SK-N-SH (cell line): Measurements from ENCODE around the gene TTC21A. TPM values are rescaled to one million over a fixed set of nuclear protein-coding genes. Genes with fewer than 3 reads are reported as not detected.

Experiments used
- CTCF ChIA-PET: fragments of 300-600, 350-600 bp; formaldehyde crosslinking; extraction: SDS; loops from one replicate; lab custom pipeline; 2021; lab: Yijun Ruan, JAX
- POLR2A ChIA-PET: fragments of 350-600 bp; sonication (Branson Sonifier 250); formaldehyde crosslinking; extraction: SDS; loops from one replicate; lab custom pipeline; 2020; ENCODE audit warnings: antibody characterized with exemption, inconsistent platforms; lab: Yijun Ruan, JAX
- DNase-seq: peaks from one replicate; pipeline ENCODE4 v3.0.0; 2012
- H2AFZ ChIP-seq: fragments of 200-600 bp; sonication (generic); 2 replicates; pipeline ENCODE4 v1.8.1; 2016; ENCODE audit warnings: antibody characterized with exemption, mild to moderate bottlenecking, low read depth
- H3F3A ChIP-seq: fragments of 200-600 bp; sonication (generic); replicated peaks from 2 replicates; pipeline ENCODE3; 2016; ENCODE audit warnings: antibody characterized with exemption, mild to moderate bottlenecking; ENCODE audit not compliant: insufficient read depth
- H3K27ac ChIP-seq, 2 experiments: fragments of 200-500 bp in 1 of 2; fragments of 200-600 bp in 1 of 2; sonication (Bioruptor generic) in 1 of 2; sonication (generic), shearing (Covaris generic) in 1 of 2; 2 replicates each; pipeline versions ENCODE4 v1.5.1 to v1.6.1; 2014 to 2016; ENCODE audit warnings: low read depth in 2 of 2, inconsistent platforms in 1 of 2, low read length in 1 of 2, mild to moderate bottlenecking in 1 of 2, mixed read lengths in 1 of 2
- H3K27me3 ChIP-seq: fragments of 200-600 bp; sonication (generic), shearing (Covaris generic); 2 replicates; pipeline ENCODE4 v1.6.1; 2016; ENCODE audit warnings: mixed run types; ENCODE audit not compliant: insufficient read depth
- H3K36me3 ChIP-seq, 2 experiments: fragments of 200-500 bp in 1 of 2; fragments of 200-600 bp in 1 of 2; sonication (Bioruptor generic) in 1 of 2; sonication (generic) in 1 of 2; replicated peaks in 1 of 2; 2 replicates each; pipeline versions ENCODE3 to v1.5.1; 2014 to 2016; ENCODE audit warnings: low read length in 1 of 2, mild to moderate bottlenecking in 1 of 2; ENCODE audit not compliant: insufficient read depth in 2 of 2, control insufficient read depth in 1 of 2
- H3K4me1 ChIP-seq, 2 experiments: fragments of 200-500 bp in 1 of 2; fragments of 200-600 bp in 1 of 2; sonication (Bioruptor generic) in 1 of 2; sonication (generic), shearing (Covaris generic) in 1 of 2; 2 replicates each; pipeline versions ENCODE4 v1.5.1 to v1.6.1; 2014 to 2016; ENCODE audit warnings: low read depth in 1 of 2, low read length in 1 of 2, mixed run types in 1 of 2; ENCODE audit not compliant: insufficient read depth in 2 of 2, control insufficient read depth in 1 of 2
- H3K4me2 ChIP-seq: fragments of 200-600 bp; sonication (generic), shearing (Covaris generic); 2 replicates; pipeline ENCODE4 v1.6.1; 2017; ENCODE audit warnings: mixed run types
- H3K4me3 ChIP-seq, 2 experiments: fragments of 200-500 bp in 1 of 2; fragments of 200-600 bp in 1 of 2; sonication (Bioruptor generic) in 1 of 2; sonication (generic), shearing (Covaris generic) in 1 of 2; 2 replicates each; pipeline versions ENCODE4 v1.5.1 to v1.8.1; 2014 to 2016; ENCODE audit warnings: low read depth in 2 of 2, inconsistent platforms in 1 of 2, low read length in 1 of 2, mild to moderate bottlenecking in 1 of 2, mixed read lengths in 1 of 2, moderate library complexity in 1 of 2
- H3K79me2 ChIP-seq: fragments of 200-600 bp; sonication (generic); 2 replicates; pipeline ENCODE4 v1.8.1; 2017; ENCODE audit warnings: mild to moderate bottlenecking; ENCODE audit not compliant: insufficient read depth
- H3K9ac ChIP-seq: fragments of 200-600 bp; sonication (generic); 2 replicates; pipeline ENCODE4 v1.6.1; 2017; ENCODE audit warnings: mixed run types
- H3K9me2 ChIP-seq: fragments of 200-600 bp; sonication (generic); 2 replicates; pipeline ENCODE4 v1.6.1; 2017; ENCODE audit warnings: mixed run types
- H3K9me3 ChIP-seq: fragments of 200-600 bp; sonication (generic); 2 replicates; pipeline ENCODE4 v1.6.1; 2017; ENCODE audit warnings: mixed run types, mild to moderate bottlenecking, moderate library complexity
- H4K20me1 ChIP-seq: fragments of 200-600 bp; sonication (generic); 2 replicates; pipeline ENCODE4 v1.6.1; 2017; ENCODE audit warnings: mild to moderate bottlenecking, mixed run types; ENCODE audit not compliant: insufficient read depth
- ELF1 ChIP-seq: IDR thresholded peaks from 2 replicates; pipeline ENCODE4 v1.4.0; 2012
- EZH2phosphoT487 ChIP-seq: fragments of 200-600 bp; sonication (generic); IDR thresholded peaks from 2 replicates; pipeline ENCODE4 v1.6.1; 2017; ENCODE audit warnings: low read depth, mixed run types, mild to moderate bottlenecking, antibody characterized with exemption, moderate library complexity, borderline replicate concordance
- FOXM1 ChIP-seq: IDR thresholded peaks from 2 replicates; pipeline ENCODE4 v1.4.0; 2012; ENCODE audit warnings: low read depth, mild to moderate bottlenecking
- GABPA ChIP-seq: IDR thresholded peaks from 2 replicates; pipeline ENCODE4 v1.4.0; 2012; ENCODE audit warnings: low read depth, mild to moderate bottlenecking
- GATA2 ChIP-seq: sonication (generic); formaldehyde crosslinking; IDR thresholded peaks from 2 replicates; pipeline ENCODE4 v1.5.0; 2020; ENCODE audit warnings: mild to moderate bottlenecking, missing genetic modification reagents
- IRF3 ChIP-seq: fragments of 150-350 bp; IDR thresholded peaks from 2 replicates; pipeline ENCODE4 v1.6.1; 2016; ENCODE audit warnings: mild to moderate bottlenecking, low read depth, low read length
- MAX ChIP-seq: IDR thresholded peaks from 2 replicates; pipeline ENCODE4 v1.4.0; 2012; ENCODE audit warnings: low read depth
- NFIC ChIP-seq: IDR thresholded peaks from 2 replicates; pipeline ENCODE4 v1.4.0; 2012; ENCODE audit warnings: borderline replicate concordance
- POLR2AphosphoS5 ChIP-seq: IDR thresholded peaks from 2 replicates; pipeline ENCODE4 v1.6.1; 2012; ENCODE audit warnings: low read depth, low read length
- RAD21 ChIP-seq: IDR thresholded peaks from 2 replicates; pipeline ENCODE4 v1.6.1; 2012; ENCODE audit warnings: mild to moderate bottlenecking, low read length
- RCOR1 ChIP-seq: fragments of 150-350 bp; IDR thresholded peaks from 2 replicates; pipeline ENCODE4 v1.6.1; 2017; ENCODE audit warnings: antibody characterized with exemption, low read length
- SMC3 ChIP-seq: IDR thresholded peaks from 2 replicates; pipeline ENCODE4 v1.6.1; 2012; ENCODE audit warnings: low read depth, low read length, improper control_type of control experiment
- TCF12 ChIP-seq: IDR thresholded peaks from 2 replicates; pipeline ENCODE4 v1.4.0; 2012
- WGBS: methylation state at CpG from one replicate; pipeline ENCODE4 v1.1.6; 2017; ENCODE audit warnings: low lambda C conversion rate; 5-methylcytosine and 5-hydroxymethylcytosine counted together
- polyA plus RNA-seq, 3 experiments: library from polyadenylated mRNA; depleted of rRNA; stranded (reverse); fragments of >200 nt; gene quantifications; 2 replicates each; pipeline ENCODE4 v1.2.3, GENCODE V29; 2012
- TF ChIP-seq, protein P1 (sequence below): IDR thresholded peaks from 2 replicates; pipeline ENCODE4 v1.4.0; 2012; ENCODE audit warnings: low read depth, borderline replicate concordance
- TF ChIP-seq, protein P2 (sequence below): fragments of 200-600 bp; sonication (generic); IDR thresholded peaks from 2 replicates; pipeline ENCODE4 v1.6.1; 2017; ENCODE audit warnings: antibody characterized with exemption, mild to moderate bottlenecking, moderate library complexity
- TF ChIP-seq, protein P3 (sequence below): IDR thresholded peaks from 2 replicates; pipeline ENCODE4 v1.4.0; 2012; ENCODE audit warnings: low read depth, borderline replicate concordance

The TTC21A gene
- polyA plus RNA-seq, 1 of the 3 experiments (the other 2 are of a cell fraction) = 3.9 TPM

DNA sequence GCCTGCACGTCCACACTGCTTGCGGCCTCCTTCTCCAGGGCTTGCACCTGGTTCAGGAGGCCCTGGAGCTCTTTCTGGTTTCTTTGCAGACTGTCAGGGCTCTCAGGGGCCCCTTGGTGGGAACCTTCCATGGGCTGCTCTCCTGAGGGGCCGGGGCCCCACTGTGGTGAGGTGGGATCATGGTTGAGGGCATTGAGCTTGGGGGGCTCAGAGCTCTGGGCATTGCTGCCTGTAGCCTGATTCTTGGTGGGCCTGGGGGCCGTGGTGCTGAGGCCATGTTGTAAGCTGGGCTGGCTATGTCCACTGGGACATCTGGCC is 77.4 kb downstream of the TTC21A start:
- H3K27ac ChIP-seq = no peak overlapping the region
- peaks cover 6% of the 10 kb centered on the region for H3F3A ChIP-seq
- H3K4me3 ChIP-seq = no peak overlapping the region
- no peaks in the 10 kb centered on the region for H3K9me3 ChIP-seq
- no peak overlapping the region for H2AFZ ChIP-seq
- POLR2A ChIA-PET = no interaction called here
- H3K27me3 ChIP-seq = no peaks in the 10 kb centered on the region
- CTCF ChIA-PET = interaction anchor here (1.4 to 16.7 kb wide), 2 partner anchors 59 to 105 kb away, joined by 4 to 510 read pairs; no protein-coding TSS in a partner anchor
- H3K79me2 ChIP-seq = no peaks in the 10 kb centered on the region
- no peak overlapping the region for H3K4me2 ChIP-seq
- H3K36me3 ChIP-seq = no peaks in the 10 kb centered on the region
- peaks cover 0 to 10% of the 10 kb centered on the region in 2 experiments; a peak in 1 of 4 replicates for H3K4me1 ChIP-seq
- H3K9ac ChIP-seq = no peak overlapping the region
- no peaks in the 10 kb centered on the region for H3K9me2 ChIP-seq
- TF ChIP-seq POLR2AphosphoS5 = no peak
- no peak for TF ChIP-seq GABPA
- TF ChIP-seq FOXM1 = no peak
- TF ChIP-seq, protein P1, sequence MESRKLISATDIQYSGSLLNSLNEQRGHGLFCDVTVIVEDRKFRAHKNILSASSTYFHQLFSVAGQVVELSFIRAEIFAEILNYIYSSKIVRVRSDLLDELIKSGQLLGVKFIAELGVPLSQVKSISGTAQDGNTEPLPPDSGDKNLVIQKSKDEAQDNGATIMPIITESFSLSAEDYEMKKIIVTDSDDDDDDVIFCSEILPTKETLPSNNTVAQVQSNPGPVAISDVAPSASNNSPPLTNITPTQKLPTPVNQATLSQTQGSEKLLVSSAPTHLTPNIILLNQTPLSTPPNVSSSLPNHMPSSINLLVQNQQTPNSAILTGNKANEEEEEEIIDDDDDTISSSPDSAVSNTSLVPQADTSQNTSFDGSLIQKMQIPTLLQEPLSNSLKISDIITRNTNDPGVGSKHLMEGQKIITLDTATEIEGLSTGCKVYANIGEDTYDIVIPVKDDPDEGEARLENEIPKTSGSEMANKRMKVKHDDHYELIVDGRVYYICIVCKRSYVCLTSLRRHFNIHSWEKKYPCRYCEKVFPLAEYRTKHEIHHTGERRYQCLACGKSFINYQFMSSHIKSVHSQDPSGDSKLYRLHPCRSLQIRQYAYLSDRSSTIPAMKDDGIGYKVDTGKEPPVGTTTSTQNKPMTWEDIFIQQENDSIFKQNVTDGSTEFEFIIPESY = no peak
- TF ChIP-seq EZH2phosphoT487 = no peak
- TF ChIP-seq, protein P2, sequence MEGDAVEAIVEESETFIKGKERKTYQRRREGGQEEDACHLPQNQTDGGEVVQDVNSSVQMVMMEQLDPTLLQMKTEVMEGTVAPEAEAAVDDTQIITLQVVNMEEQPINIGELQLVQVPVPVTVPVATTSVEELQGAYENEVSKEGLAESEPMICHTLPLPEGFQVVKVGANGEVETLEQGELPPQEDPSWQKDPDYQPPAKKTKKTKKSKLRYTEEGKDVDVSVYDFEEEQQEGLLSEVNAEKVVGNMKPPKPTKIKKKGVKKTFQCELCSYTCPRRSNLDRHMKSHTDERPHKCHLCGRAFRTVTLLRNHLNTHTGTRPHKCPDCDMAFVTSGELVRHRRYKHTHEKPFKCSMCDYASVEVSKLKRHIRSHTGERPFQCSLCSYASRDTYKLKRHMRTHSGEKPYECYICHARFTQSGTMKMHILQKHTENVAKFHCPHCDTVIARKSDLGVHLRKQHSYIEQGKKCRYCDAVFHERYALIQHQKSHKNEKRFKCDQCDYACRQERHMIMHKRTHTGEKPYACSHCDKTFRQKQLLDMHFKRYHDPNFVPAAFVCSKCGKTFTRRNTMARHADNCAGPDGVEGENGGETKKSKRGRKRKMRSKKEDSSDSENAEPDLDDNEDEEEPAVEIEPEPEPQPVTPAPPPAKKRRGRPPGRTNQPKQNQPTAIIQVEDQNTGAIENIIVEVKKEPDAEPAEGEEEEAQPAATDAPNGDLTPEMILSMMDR = no peak
- no peak for TF ChIP-seq ELF1
- no peak for TF ChIP-seq TCF12
- TF ChIP-seq SMC3 = no peak
- TF ChIP-seq MAX = no peak
- no peak for TF ChIP-seq GATA2 (CRISPR knock-in tag)
- TF ChIP-seq, protein P3, sequence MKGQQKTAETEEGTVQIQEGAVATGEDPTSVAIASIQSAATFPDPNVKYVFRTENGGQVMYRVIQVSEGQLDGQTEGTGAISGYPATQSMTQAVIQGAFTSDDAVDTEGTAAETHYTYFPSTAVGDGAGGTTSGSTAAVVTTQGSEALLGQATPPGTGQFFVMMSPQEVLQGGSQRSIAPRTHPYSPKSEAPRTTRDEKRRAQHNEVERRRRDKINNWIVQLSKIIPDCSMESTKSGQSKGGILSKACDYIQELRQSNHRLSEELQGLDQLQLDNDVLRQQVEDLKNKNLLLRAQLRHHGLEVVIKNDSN = no peak
- TF ChIP-seq RAD21 = no peak
- no peak for DNase-seq
- WGBS = 33% methylated on average over 1 of the region's 4 CpGs
- no peaks in the 10 kb centered on the region for H4K20me1 ChIP-seq

DNA sequence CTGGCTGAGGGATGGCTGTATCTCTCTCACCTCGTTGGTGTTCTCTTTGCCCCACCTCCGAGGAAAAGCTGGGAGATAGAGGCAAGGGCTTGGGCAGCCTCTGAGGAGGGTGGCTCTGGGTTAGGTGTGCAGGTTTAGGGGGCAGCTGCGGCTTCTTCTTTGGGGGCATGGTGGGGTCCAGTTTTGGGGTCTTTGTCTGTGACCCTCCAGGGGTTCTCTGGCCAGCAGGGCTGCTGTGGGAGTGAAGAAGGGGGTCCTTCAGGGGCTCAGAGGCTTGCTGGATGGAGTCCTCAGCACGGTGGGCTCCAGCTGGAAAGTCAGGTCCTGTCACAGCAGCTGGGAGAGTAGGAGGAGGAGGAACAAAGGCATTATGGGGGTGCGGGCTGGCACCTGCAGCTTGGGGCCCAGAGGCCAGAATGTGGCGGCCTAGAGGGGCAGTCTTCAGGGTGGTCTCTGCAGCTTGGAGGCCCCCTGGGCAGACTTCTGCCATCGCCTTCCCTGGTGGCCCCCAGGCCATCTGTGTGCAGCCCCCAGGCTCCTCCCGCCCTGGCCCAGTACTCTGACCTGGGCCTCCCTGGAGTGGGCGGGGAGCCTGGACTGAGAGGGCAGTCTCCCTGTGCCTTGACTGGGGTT is 78.0 kb downstream of the TTC21A start:
- DNase-seq = no peak
- POLR2A ChIA-PET = no interaction called here
- no peaks in the 10 kb centered on the region for H3K27me3 ChIP-seq
- H3K9me2 ChIP-seq = no peaks in the 10 kb centered on the region
- H3K9ac ChIP-seq = no peak overlapping the region
- peaks cover 0 to 5% of the 10 kb centered on the region in 2 experiments; a peak in 1 of 4 replicates for H3K4me1 ChIP-seq
- H3K79me2 ChIP-seq = no peaks in the 10 kb centered on the region
- H3K36me3 ChIP-seq = no peaks in the 10 kb centered on the region
- H4K20me1 ChIP-seq = no peaks in the 10 kb centered on the region
- TF ChIP-seq GABPA (no peak), TCF12 (no peak), RCOR1 (no peak), RAD21 (no peak), NFIC (no peak), IRF3 (no peak)
- H2AFZ ChIP-seq = no peak overlapping the region
- no peak overlapping the region for H3K4me2 ChIP-seq
- WGBS = 67% methylated on average over 5 of the region's 9 CpGs
- CTCF ChIA-PET = interaction anchor here (1.4 to 16.7 kb wide), 2 partner anchors 59 to 104 kb away, joined by 4 to 510 read pairs; no protein-coding TSS in a partner anchor
- H3K27ac ChIP-seq = no peak overlapping the region
- no peak overlapping the region for H3K4me3 ChIP-seq
- peaks cover 6% of the 10 kb centered on the region for H3F3A ChIP-seq
- H3K9me3 ChIP-seq = no peaks in the 10 kb centered on the region
